GM21423 (cell line): ENCODE measurements around the gene KIZ.

Experiments
- ATAC-seq: cut with Tn5 transposase; IDR thresholded peaks from one replicate; pipeline ENCODE4 v1.9.1; 2021; ENCODE audit warnings: mild to moderate bottlenecking, moderate library complexity; ENCODE audit not compliant: unreplicated experiment

The KIZ gene

DNA sequence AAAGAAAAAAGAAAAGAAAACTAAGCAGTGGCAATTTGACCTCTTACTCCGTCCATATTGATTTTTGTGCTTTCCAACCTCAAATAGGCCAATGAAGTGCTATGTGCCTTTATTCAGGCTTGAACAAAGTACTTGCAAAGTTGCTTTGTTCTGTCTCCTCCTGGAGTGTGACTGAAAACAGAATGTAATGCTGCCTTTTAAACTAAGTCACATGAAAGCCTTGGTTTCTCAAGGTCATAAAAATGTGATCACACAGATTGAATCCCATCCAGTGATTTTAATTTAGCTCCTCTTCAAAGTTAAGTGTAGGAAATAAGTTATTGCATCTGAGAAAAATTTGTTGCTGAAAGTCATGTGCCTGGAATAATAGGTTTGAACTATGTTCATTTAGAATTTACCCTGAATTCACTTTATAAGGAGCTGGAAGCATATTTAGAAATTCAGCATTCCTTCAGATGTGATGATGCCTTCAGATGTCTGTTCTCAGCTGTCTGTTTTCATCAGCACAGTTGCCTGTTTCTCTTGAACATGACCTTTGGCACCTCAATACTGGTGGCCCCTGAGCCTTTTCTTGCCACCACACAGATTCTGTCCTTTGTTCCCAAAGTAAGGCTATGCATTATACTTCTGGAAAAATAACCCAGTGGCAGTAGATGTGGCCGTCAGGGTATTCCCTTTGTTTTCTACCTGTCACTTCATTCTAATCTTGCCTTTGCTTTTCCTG is 48.8 kb downstream of the KIZ start:
- no peak for ATAC-seq

DNA sequence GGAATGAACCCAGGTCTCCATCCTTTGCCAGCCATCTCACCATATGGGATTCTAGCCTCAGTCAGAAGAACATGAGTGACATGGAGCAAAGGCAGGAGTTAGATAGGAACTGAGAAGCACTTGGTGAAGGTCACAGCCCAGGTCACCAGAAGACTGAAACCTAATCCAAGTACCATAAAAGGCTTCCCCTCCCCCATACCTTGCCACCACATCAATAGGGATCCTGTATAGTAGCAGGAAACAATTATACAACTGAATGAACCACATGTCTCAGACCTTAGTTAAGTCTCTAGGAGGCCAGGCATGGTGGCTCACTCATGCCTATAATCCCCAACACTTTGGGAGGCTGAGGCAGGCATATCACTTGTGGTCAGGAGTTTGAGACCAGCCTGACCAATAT is 49.6 kb downstream of the KIZ start:
- ATAC-seq = no peak

DNA sequence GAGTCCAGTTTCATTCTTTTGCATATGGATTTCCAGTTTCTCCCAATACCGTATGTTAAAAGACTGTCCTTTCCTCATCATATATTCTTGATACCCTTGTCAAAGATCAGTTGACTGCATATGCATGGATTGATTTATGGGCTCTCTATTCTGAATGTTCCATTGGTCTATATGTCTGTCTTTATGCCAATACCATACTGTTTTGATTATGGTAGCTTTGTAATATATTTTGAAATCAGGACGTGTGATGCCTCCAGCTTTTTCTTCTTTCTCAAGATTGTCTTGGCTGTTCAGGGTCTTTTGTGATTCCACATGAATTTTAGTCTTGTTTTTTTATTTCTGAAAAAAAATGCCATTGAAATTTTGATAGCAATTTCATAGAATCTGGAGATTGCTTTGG is 51.9 kb downstream of the KIZ start:
- no peak for ATAC-seq

DNA sequence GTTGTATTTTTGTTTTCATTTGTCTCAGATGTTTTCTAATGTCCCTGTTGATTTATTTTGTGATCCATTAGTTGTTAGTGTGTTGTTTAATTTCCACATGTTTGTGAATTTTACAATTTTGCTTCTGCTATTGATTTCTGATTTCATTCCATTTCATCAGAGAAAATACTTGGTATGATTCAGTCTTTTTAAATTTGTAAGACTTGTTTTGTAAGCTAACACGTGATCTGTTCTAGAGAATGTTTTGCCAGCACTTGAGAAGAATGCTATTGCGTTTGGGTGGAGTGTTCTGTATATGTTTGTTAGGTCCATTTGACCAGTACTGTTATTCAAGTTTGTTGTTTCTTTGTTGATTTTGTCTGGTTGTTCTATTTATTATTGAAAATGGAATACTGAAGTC is 53.9 kb downstream of the KIZ start:
- ATAC-seq = no peak

DNA sequence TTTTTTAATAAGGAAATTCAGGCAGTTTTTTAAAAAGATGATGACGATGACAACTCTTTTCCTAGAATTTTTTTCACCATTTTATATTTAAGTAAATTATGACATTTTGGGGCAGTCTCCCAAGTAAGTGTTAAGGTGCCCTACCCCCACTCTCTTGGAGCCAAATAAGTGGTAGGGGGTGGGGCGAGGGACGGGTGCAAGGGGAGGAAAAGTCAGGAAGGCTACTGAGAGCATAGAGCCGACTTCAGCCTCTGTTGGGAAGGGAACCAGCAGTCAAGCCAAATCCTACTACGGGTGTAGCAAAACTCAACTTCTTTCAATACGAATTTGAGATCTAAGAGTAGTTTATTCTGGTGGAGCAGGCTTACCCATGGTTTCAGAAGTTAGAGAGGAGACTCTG is 54.4 kb downstream of the KIZ start:
- ATAC-seq = no peak

DNA sequence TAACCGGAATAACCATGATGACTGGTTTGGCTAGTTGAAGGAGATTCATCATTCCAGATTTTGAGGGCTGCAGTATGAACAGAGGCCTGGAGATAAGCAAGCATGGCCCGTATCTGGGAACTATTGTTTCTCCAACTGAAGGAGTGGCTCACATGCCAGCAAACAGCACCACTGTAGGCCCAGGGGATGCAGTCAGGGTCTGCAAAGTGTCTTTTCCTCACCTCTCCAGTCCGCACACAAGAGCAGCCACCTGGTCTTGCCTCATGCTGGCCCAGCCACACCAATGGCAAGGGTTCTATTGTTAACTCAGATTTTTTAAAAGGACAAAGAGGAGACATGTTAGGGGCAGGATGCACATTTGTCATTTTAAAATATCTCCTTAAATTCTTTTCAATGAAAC is 55.1 kb downstream of the KIZ start:
- ATAC-seq = no peak

DNA sequence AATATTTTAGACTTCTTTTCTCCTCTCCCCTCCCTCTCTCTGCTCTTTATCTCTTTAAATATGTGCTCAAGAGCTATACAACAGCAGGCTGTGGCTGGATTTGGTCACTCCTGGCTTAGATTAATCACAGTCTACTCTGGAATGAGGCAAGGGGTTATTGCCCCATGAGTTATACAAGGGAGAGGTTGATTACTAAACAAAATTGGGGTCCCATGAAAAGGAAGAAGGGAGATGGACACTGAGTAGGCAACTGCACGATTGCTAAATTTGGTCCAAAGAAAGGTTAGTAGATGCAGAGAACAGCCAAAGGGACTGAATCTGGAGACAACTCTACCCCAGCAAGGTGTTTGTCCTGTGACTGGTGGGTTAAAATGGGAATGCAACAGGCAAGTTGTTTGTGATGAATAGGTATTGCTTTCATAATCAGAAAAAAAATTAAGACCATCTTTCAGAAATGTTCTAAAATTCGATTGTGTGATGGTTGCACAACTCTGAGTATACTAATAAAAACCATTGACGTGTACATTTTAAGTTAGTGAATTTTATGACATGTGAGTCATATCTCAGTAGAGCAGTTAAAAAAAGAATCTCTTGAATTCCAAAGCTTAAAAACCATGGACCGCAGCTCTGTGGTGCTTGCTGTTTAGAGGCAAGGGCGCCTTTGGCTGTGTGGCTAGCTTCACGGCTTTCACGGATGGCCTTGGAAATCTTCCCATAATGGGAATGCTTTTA is 57.1 kb downstream of the KIZ start:
- no peak for ATAC-seq

DNA sequence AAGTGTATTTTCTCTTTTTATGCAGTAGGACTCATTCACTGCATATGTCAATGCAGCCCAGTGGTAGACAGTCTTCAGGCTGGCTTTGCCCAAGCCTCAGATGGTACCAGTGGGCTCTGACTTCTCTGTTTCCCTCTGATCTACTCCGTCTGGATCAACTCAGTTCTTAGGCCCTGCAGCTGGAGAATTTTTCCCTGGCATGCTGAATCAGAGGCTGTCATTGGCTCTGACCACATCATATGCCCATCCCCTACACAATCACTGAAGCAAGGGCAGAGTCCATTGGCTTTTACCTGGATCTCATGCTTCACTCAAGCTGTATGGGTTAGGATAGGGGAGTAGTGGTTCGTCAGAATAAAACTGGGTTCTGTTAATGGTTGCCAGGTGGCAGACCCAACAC is 57.8 kb downstream of the KIZ start:
- ATAC-seq = no peak

DNA sequence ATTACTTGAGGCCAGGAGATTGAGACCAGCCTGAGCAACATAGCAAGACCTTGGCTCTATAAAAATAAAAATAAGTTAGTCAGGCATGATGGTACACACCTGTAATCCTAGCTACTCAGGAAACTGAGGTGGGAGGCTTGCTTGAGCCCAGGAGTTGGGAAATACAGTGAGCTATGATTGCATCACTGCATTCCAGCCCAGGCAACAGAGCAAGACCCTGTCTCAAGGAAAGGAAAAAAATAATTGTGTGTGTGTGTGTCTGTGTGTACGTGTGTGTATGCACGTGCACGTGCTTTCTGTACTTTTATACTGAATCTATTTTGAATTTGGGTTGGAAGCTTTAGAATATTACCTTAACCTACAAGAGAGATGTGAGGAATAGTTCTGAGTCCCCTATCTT is 58.9 kb downstream of the KIZ start:
- ATAC-seq = no peak

DNA sequence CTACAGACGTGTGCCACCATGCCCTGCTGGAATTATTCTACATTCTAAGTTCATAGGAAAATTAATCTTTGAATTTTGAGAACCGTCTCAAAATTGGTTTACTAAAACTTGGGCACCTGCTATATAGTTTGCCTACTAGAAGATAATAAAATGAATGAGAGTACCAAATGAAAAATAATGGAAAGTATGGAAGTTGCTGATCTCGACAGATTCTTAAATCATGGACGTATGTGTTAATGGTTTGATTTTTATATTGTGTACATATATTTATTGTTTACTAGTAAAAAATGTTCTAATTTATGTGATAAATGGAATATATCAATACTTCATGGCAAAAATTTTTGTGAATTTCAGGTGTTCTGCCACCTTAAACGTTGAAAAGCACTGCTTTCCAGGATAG is 60.0 kb downstream of the KIZ start:
- ATAC-seq = no peak

DNA sequence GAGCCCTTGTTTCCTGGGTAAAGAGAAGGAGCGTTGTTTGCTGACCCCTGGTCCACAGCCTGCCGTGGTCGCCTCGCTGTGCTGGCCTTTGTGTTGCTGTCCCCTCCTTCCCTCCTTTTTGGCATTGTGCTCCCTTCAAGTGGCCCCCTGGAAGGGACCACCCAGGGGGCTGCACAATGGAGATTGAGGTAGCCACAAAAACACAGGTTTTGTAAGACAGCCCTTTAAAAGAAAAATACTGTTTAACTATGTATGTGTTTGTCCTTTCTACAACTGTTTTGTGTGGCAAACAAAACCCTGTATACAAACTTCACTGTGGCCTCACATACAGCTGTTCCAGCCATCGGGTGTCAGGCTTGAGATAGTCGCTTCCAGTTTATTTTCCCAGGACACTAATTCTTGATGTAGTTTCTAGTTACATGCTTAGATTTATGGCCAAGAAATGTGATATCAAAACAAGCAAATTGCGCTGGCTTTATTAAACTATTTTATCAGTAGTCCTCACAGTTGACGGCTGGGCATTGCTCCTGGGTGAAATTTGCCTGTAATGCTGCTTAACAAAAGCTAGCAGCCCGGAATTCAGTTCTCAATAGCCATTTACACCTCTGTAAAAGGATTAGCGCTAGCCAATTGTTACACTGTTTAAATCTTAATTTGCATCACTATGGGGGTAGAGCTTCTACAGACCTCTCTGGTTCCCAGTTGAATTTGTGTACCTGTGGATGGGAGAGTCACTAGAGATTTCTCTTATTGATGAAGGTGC is 64.1 kb downstream of the KIZ start:
- ATAC-seq = no peak

DNA sequence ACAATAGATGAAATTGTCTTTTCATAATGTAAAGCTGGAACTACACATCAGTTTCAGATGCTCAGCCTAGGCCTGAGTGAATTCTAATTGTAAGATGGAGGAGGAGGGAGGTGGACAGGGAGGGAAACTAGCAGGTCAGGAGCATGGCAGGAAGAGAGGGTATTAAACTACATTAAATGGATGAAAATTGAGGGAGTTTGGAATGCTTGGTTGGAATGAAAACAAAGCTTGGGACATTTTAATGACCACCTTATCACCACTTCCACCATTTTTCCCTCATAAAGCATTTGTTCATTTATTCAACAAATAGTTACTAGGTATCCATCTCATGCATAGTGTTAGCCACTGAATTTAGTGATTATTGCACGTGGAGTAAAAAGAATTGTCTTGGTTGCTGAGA is 65.0 kb downstream of the KIZ start:
- no peak for ATAC-seq

DNA sequence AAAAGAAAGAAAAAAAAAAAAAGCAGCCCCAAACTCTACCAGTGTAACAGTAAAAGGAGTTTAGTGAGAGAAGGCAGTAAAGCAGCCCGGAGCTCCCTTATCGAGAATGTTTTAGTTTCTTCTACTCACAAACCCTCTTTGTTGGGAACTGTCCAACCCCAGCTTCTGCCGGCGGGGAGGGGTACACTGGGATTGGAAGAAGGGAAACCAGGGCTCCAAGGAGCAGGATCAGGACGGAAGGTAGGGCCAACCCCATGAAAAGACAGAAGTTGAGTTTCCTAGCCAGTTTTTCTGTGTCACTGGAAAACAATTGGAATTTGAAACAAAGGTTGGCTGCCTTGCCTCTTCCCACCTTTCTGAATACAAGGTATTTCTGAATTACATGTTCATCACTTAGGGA is 66.0 kb downstream of the KIZ start:
- no peak for ATAC-seq

DNA sequence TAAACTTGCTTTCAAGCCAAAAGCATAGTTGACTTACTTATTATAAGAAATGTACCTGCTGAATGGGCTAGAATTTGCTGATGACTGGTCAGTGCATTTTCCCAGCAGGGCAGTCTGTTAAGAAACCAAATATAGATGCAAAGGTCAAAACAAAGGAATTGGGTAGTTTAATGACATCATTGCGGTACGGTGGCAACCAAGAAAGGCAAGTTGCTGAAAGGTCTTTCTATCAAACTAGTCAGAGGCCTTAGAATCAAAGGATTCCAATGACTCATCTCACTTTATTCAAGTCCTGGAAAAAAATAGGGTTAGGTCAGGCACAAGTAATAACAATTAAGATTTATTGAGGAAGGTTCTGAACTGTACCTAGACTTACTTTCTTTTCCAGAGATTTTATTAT is 76.4 kb downstream of the KIZ start:
- no peak for ATAC-seq

DNA sequence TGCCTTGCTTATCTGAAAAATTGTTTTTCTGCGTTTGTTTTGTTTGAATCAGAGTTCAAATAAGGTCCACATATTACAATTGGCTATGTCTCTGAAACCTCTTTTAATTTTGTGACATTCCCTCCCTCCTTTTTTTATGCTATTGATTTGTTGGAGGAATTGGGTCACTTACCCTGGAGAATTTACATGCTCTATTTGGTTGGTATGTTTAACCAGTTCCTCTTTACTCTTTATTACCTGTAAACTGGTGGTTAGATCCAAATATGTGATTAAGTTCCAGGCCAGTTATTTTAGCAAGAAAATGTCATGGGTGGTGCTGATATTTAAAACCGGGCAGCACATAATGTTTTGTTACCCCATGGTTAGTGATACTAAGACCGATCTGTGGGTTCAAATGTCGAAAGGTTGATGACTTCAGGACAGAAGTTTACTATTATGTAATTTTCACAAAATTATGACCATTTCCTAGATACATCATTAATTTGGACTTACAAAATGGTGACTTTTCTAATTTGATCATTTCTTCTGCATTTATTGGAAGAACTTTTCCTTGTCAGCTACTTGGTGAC is 77.3 kb downstream of the KIZ start:
- ATAC-seq = no peak

DNA sequence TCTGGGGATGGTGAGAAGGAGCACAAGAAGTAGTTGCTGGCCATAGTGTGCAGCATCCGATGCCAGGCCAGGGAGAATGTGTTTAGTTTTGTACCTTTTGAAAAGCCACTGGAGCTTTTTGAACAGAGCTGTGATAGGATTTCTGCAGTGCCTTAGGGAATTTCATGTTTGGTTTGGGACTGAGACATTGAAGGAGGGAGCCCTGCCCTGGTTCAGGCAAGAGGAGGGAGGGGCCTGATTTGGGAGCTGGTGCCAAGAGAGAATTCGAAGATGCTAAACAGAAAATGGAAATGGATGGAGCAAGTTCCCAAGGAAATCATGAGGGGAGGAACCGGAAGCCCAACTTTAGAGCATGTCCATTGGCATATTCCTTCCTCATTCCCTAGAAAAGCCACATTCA is 80.7 kb downstream of the KIZ start:
- ATAC-seq = no peak

DNA sequence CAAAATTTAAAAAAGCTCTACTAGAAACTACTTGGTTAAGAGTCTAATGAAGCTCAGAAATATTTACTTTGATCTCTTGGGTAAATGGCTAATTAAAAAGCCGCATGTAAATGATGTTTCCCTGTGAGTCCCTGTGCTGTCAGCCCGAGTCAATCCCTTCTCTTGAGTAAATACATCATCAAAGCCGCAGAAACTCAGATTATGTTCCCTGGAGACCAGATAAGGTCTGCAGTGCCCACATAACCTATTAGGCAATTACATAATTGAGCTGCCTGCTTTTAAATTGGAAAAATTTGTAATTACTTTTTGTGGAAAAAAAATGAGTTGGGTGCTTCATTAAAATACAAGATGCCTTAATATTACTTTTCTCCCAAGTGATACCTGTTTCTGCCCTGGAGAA is 83.1 kb downstream of the KIZ start:
- ATAC-seq = no peak

DNA sequence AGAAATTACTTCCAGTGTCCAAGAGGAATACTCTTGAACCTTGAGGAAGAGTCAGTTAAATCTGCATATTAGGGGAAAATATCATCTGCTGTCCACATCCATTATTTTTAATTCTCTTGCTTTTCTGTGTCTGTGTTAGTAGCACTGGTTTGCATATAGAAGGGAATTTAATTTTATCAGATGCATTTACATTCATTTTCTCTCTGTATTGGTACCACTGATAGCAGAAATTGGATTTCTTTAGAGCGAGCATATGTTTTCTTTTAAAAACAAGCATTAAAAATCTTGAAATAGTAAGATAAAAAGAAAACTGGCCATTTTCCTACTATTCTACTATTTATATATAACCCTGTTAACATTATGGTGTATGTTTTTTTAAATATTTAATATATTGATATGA is 83.8 kb downstream of the KIZ start:
- ATAC-seq = no peak

DNA sequence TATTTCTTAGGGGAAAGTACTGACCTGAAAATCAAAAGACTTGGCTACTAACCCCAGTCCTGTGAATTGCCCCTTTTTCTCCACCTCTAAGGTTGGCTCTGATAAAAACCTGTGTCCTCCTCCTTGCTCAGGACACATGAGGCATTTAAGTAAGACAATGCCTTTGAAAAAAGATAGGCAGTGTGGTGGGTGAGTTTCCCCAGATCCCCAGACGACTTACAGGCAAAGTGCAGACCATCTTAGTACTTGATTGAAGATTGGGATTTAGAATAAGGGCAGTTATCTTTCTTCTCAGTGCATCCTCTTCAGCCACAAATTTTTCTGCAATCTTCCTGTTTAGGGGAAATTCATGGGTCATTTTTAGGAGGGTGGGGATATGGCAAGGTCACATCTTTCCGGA is 87.8 kb downstream of the KIZ start:
- ATAC-seq = no peak

DNA sequence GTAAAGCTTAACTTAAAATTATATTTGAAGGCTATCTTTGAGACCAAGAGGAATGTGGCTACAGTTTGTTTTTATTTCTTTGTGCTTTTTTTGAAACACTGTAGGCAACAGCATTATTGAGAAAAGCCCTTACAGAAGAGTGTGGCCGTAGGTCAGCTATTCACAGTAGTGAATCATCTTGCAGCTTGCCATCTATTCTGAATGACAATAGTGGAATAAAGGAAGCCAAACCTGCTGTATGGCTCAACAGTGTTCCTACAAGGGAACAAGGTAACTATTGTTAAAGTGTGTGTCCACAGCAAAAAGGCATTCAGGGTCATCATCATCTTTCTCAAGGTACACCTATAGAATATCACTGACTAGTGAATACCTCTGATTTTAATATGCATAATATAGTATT is 88.5 kb downstream of the KIZ start:
- no peak for ATAC-seq

DNA sequence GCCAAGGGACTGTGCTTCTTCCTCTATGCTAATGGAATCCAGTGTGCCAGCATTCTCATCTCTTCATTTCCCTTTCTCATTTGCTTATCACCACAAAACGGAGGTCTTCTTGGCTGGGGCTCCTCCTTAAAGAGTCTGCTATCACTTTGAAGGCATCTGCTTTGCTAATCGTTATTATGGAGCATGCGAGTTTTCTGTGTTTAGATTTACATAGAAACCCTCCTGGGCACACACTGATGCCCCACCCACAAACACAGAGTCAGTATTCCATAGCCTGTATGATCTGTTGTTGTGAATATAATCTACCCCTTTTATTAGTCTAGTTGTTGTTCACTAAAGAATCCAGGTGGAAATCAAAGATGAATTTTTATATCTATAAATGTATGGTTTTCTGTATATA is 93.8 kb downstream of the KIZ start:
- ATAC-seq = no peak

DNA sequence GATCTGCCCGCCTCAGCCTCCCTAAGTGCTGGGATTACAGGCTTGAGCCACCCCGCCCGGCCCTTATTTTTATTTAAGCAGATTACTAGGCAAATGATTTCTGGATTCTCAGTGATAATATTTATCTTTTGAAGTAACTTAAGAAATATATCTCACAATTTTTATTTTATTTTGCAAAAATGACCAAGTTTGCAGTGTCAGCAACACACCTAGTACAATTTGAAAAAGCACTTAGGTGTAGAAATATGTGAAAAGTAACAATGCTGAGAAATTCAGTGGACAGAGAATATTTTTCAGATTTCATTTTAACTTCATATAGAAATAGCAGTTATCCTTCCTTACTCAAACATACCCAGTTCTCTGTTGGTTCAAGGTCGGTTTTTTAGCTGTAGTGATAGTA is 98.3 kb downstream of the KIZ start:
- no peak for ATAC-seq
